Vein endothelial cell (primary cell): ENCODE measurements around the gene AKR1E2. TPM values are rescaled to one million over a fixed set of nuclear protein-coding genes. Genes with fewer than 3 reads are reported as not detected.

Experiments
- total RNA-seq: library from RNA; depleted of rRNA; stranded (reverse); fragments of >200 nt; gene quantifications from 2 replicates; pipeline ENCODE4 v1.2.3, GENCODE V29; 2012

The AKR1E2 gene
- 7.2 and 15.7 TPM in 2 replicates for total RNA-seq

DNA sequence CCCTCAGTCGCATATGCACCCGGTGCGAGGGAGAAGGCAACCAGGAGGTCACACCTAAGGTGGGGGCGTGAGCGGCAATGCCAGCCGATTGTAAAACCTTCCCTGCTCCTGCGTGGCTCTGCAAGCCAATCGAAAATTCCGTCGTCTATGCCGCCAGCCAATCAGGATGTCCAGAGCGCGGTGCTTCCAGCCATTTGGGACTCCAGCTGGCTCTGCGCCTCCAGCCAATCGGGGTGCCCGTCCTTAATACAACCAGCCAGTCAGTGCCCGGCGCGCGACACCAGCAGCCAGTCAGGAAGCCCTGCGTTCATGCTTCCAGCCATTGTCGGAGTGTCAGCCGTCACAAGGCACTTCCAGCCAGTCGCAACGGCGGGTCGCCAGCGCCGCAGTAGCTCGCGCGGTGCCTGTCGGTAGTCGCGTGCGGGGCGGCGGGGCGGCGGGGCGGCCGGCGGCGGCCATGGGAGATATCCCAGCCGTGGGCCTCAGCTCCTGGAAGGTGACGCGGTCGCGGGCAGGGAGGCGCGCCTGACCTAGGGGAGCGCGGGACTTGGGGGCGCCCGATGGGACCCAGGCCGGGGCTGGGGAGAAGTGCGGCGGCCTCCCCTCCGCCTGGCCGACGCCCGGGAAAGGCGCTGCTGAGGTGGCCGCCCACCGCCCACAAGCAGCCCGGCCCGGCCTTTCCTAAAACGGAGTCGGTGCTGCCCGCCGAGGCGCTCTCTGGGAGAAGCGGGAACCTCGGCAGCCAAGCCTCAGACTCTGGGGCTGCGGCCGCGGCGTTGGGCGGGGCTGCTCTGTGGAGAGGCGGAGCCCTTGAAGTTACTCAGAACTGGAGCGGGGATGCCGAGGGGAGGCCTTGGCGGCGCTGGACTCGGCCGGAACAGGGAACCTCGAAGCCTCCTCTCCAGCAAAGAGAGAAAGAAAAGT is at the start of gene AKR1E2:
Gene AKR1E2, plus strand, starts transcription at position 340 of the 924 bp plus-strand sequence. Its CDS starts 118 bp downstream, at position 458.

Other genes with a start within 250 kb of the AKR1E2 start
- gene AKR1C1, start 137.2 kb downstream of the AKR1E2 start, total RNA-seq, result 3.2 and 7.8 TPM in 2 replicates
- gene AKR1C2, start 177.7 kb downstream of the AKR1E2 start, total RNA-seq, result 4.1 and 8.5 TPM in 2 replicates